ENCODE data around the gene LRRC8D. TPM values are rescaled to one million over a fixed set of nuclear protein-coding genes. Genes with fewer than 3 reads are reported as not detected.

Gene LRRC8D
- polyA plus RNA-seq, 2 of the 4 experiments (the other 2 are of a cell fraction): 41.8 to 76.7 TPM

DNA sequence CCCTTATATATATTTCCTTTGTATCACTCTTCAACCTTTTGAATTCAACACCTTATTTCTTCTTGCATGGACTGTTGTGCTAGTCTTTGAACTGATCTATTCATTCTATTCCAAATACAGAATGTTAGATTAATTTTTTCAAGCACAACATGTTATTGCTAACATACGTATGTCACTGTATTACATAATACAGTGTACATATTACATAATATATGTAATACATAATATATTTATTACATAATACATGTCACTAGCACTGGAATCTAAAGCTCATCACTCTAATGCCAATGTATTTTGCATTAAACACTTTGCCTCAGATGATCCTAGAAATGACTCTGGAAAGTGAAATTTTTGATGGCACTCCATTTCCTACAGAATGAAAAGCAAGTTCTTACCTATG, 59.8 kb downstream of the LRRC8D start:
- FAIRE-seq (no peak), ATAC-seq (no peak), DNase-seq (ENCODE audit: low read depth in 1 of 2, low spot score in 1 of 2) (no peak)
- Histone ChIP-seq H3K4me1 (peaks cover 24% of the 10 kb centered on the region), H3K9me3 (no peaks in the 10 kb centered on the region), H3K4me2 (no peak overlapping the region), H3K4me3 (no peak overlapping the region), H3K27ac (no peak overlapping the region)
- 97% methylated on average over 1 of the region's 1 CpG for WGBS (ENCODE audit: missing lambda C conversion rate)
- POLR2A ChIA-PET: no interaction called here
- CTCF ChIA-PET: interaction anchor here (1.2 kb wide), 1 partner anchor 11 kb away, joined by 4 read pairs; no protein-coding TSS in a partner anchor
- no peak for TF ChIP-seq HOXB13 (CRISPR knock-in tag; IDR thresholded peaks at IDR 0.05; ENCODE audit: low read depth)
- no peak for TF ChIP-seq TP53 (CRISPR knock-in tag; IDR thresholded peaks at IDR 0.05)
- no peak for TF ChIP-seq CHD2 (IDR thresholded peaks at IDR 0.05; ENCODE audit: low read length, partially characterized antibody)
- TF ChIP-seq ZNF302 (CRISPR knock-in tag; IDR thresholded peaks at IDR 0.05): no peak
- TF ChIP-seq RFX5 (IDR thresholded peaks at IDR 0.05): no peak
- TF ChIP-seq, protein P1, sequence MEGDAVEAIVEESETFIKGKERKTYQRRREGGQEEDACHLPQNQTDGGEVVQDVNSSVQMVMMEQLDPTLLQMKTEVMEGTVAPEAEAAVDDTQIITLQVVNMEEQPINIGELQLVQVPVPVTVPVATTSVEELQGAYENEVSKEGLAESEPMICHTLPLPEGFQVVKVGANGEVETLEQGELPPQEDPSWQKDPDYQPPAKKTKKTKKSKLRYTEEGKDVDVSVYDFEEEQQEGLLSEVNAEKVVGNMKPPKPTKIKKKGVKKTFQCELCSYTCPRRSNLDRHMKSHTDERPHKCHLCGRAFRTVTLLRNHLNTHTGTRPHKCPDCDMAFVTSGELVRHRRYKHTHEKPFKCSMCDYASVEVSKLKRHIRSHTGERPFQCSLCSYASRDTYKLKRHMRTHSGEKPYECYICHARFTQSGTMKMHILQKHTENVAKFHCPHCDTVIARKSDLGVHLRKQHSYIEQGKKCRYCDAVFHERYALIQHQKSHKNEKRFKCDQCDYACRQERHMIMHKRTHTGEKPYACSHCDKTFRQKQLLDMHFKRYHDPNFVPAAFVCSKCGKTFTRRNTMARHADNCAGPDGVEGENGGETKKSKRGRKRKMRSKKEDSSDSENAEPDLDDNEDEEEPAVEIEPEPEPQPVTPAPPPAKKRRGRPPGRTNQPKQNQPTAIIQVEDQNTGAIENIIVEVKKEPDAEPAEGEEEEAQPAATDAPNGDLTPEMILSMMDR (IDR thresholded peaks at IDR 0.05): no peak
- TF ChIP-seq EHMT2 (IDR thresholded peaks at IDR 0.05; ENCODE audit: low read depth): no peak
- no peak for TF ChIP-seq KDM5A (IDR thresholded peaks at IDR 0.05)
- no peak for TF ChIP-seq HDAC2 (IDR thresholded peaks at IDR 0.05)
- no peak for TF ChIP-seq HEYL (CRISPR knock-in tag; IDR thresholded peaks at IDR 0.05)
- no peak for TF ChIP-seq EHF (CRISPR knock-in tag; IDR thresholded peaks at IDR 0.05)
- no peak for TF ChIP-seq RCOR1 (IDR thresholded peaks at IDR 0.05; ENCODE audit: low read depth, low read length)
- TF ChIP-seq, protein P2, sequence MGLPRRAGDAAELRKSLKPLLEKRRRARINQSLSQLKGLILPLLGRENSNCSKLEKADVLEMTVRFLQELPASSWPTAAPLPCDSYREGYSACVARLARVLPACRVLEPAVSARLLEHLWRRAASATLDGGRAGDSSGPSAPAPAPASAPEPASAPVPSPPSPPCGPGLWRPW (IDR thresholded peaks at IDR 0.05): no peak
- no peak for TF ChIP-seq ZFP36 (IDR thresholded peaks at IDR 0.05; ENCODE audit: borderline replicate concordance, partially characterized antibody)
- no peak for TF ChIP-seq POLR2AphosphoS2 (conservative IDR thresholded peaks at IDR 0.05; ENCODE audit: low read length)
- no peak for TF ChIP-seq BHLHE40 (IDR thresholded peaks at IDR 0.05; ENCODE audit: low read depth, low read length)
- no peak for TF ChIP-seq KDM1A (IDR thresholded peaks at IDR 0.05; ENCODE audit: low read depth)

DNA sequence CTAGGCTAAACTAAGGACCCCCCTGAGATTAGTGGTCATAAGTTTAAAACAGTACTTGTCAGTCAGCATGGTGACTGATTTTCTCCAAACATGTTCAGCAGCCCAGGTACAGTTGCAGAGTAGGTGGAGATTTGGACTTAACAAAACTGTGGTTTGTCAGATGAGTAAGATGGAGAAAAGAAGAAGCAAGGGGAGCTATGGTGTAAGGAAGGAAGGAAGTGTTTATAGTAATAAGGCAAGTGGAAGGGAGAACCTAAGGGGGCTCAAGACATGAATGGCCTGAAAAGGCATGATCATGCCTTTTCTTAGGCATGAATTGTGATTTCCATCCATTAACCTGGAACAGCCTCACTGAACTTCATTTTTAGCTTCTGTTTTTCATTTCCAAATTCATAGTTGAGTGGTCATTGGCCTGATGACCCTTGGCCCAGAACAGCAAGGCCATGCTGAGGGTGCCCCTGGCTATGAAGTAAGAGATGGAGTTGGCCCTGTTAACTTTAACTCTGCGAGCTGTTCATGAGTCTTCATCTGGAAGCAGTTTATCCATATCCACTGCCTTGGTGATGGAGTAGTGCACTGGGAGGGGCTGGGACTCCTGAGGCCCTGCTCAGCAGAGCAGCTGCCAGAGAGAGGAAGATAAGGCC, 60.7 kb downstream of the LRRC8D start:
- no peak overlapping the region for H3K4me3 ChIP-seq
- no peak overlapping the region for H3K4me2 ChIP-seq
- H3K27ac ChIP-seq: no peak overlapping the region
- no peak for ATAC-seq
- no peak for FAIRE-seq
- ChIA-PET CTCF (interaction anchor here (1.2 kb wide), 1 partner anchor 20 kb away, joined by 3 read pairs; no protein-coding TSS in a partner anchor), POLR2A (no interaction called here)
- no peaks in the 10 kb centered on the region for H3K9me3 ChIP-seq
- no peak for DNase-seq (ENCODE audit: low read depth in 1 of 2, low spot score in 1 of 2)
- no CpG with 5 or more reads among the region's 1 CpG for WGBS (ENCODE audit: missing lambda C conversion rate)
- TF ChIP-seq POLR2A (IDR thresholded peaks at IDR 0.05; ENCODE audit: low read length): no peak
- peaks cover 33% of the 10 kb centered on the region for H3K4me1 ChIP-seq

DNA sequence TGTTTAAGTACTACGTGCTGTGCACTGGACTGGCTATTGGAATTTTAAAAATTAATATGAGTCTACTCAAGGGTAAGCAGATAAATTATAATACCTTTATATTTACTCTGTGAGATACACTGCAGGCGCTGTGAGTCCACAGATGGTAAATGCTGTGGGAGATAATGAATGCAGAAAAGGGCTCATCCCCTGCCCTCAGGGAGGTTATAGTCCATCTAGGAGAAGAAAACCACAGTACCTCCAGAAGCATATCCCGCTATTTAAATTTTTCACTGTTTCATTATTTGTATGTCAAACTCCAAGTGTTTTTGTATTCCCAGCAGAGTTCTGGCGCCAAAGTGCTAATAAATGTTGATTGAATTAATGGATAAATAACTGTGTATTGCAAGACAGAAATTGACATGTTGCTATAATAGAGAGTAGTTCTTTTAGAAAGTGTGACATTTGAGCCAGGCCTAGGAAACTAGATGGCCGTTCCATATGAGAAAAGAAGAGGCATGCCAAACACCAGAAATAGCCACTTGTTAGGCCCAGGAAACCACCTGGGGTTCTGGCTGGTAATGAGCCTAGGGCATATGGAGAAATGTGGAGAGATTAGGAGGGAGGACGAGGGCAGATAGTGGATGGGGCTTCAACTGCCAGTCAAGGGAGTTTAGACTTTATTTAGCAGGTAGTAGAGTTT, 61.7 kb downstream of the LRRC8D start:
- H3K4me1 ChIP-seq: peaks cover 42% of the 10 kb centered on the region
- no peak for FAIRE-seq
- ChIA-PET CTCF (interaction anchor here (0.7 to 1.2 kb wide), 2 partner anchors 21 to 234 kb away, joined by 3 read pairs; no protein-coding TSS in a partner anchor), POLR2A (no interaction called here)
- ATAC-seq: no peak
- H3K27ac ChIP-seq: 0 out of 6 replicates have a peak overlapping the region, but pooled peaks of 1 of the 2 experiments have one; percentile 38
- no peaks in the 10 kb centered on the region for H3K9me3 ChIP-seq
- DNase-seq (ENCODE audit: low read depth in 1 of 2, low spot score in 1 of 2): no peak
- WGBS (ENCODE audit: missing lambda C conversion rate): 90% methylated on average over 6 of the region's 6 CpGs
- H3K4me3 ChIP-seq: no peak overlapping the region
- H3K4me2 ChIP-seq: no peak overlapping the region
- TF ChIP-seq JUN (IDR thresholded peaks at IDR 0.05) (no peak), EHF (CRISPR knock-in tag; IDR thresholded peaks at IDR 0.05) (no peak), RFX5 (IDR thresholded peaks at IDR 0.05) (no peak), SREBF2 (IDR thresholded peaks at IDR 0.05) (no peak), ESRRA (IDR thresholded peaks at IDR 0.05; ENCODE audit: borderline replicate concordance, low read length) (no peak), GATA3 (IDR thresholded peaks at IDR 0.05; ENCODE audit: borderline replicate concordance) (no peak), PHF8 (IDR thresholded peaks at IDR 0.05; ENCODE audit: borderline replicate concordance, low read depth) (no peak), ZFP36 (IDR thresholded peaks at IDR 0.05; ENCODE audit: borderline replicate concordance, partially characterized antibody) (no peak), HOXA7 (CRISPR knock-in tag; IDR thresholded peaks at IDR 0.05) (no peak), CBX8 (IDR thresholded peaks at IDR 0.05) (no peak), KDM1A (IDR thresholded peaks at IDR 0.05; ENCODE audit: low read depth) (no peak), POLR2A (IDR thresholded peaks at IDR 0.05; ENCODE audit: low read length) (no peak)
- TF ChIP-seq, protein P3, sequence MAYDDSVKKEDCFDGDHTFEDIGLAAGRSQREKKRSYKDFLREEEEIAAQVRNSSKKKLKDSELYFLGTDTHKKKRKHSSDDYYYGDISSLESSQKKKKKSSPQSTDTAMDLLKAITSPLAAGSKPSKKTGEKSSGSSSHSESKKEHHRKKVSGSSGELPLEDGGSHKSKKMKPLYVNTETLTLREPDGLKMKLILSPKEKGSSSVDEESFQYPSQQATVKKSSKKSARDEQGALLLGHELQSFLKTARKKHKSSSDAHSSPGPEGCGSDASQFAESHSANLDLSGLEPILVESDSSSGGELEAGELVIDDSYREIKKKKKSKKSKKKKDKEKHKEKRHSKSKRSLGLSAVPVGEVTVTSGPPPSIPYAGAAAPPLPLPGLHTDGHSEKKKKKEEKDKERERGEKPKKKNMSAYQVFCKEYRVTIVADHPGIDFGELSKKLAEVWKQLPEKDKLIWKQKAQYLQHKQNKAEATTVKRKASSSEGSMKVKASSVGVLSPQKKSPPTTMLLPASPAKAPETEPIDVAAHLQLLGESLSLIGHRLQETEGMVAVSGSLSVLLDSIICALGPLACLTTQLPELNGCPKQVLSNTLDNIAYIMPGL (CRISPR knock-in tag; IDR thresholded peaks at IDR 0.05; ENCODE audit: borderline replicate concordance): no peak
- TF ChIP-seq, protein P4, sequence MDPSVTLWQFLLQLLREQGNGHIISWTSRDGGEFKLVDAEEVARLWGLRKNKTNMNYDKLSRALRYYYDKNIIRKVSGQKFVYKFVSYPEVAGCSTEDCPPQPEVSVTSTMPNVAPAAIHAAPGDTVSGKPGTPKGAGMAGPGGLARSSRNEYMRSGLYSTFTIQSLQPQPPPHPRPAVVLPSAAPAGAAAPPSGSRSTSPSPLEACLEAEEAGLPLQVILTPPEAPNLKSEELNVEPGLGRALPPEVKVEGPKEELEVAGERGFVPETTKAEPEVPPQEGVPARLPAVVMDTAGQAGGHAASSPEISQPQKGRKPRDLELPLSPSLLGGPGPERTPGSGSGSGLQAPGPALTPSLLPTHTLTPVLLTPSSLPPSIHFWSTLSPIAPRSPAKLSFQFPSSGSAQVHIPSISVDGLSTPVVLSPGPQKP (IDR thresholded peaks at IDR 0.05; ENCODE audit: low read depth, low read length): no peak
- TF ChIP-seq, protein P5, sequence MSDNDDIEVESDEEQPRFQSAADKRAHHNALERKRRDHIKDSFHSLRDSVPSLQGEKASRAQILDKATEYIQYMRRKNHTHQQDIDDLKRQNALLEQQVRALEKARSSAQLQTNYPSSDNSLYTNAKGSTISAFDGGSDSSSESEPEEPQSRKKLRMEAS (IDR thresholded peaks at IDR 0.05): no peak
